Osteoblast (primary cell): ENCODE measurements around the gene MAML2. TPM values are rescaled to one million over a fixed set of nuclear protein-coding genes. Genes with fewer than 3 reads are reported as not detected.

ENCODE experiments used
- DNase-seq: peaks from one replicate; pipeline ENCODE4 v3.0.0; 2011; ENCODE audit warnings: low spot score, mixed read lengths; ENCODE audit not compliant: insufficient read length; ENCODE audit errors: missing footprints
- H2AFZ ChIP-seq: 2 replicates; pipeline ENCODE4 v1.6.0; 2011; ENCODE audit warnings: mild to moderate bottlenecking, low read length
- H3K27ac ChIP-seq: 2 replicates; pipeline ENCODE4 v1.5.1; 2011; ENCODE audit warnings: mild to moderate bottlenecking, low read depth, low read length, moderate library complexity
- H3K27me3 ChIP-seq: 2 replicates; pipeline ENCODE4 v1.6.0; 2012; ENCODE audit warnings: mild to moderate bottlenecking, control low read depth, inconsistent platforms, low read length, moderate library complexity; ENCODE audit not compliant: insufficient read depth
- H3K36me3 ChIP-seq: 2 replicates; pipeline ENCODE4 v1.5.1; 2011; ENCODE audit warnings: mild to moderate bottlenecking, low read length, control low read depth, moderate library complexity; ENCODE audit not compliant: insufficient read depth
- H3K4me1 ChIP-seq: 2 replicates; pipeline ENCODE4 v1.5.1; 2011; ENCODE audit warnings: mild to moderate bottlenecking, low read length, control low read depth, moderate library complexity; ENCODE audit not compliant: insufficient read depth
- H3K4me2 ChIP-seq: 2 replicates; pipeline ENCODE4 v1.6.0; 2011; ENCODE audit warnings: mild to moderate bottlenecking, low read length; ENCODE audit not compliant: insufficient read depth
- H3K4me3 ChIP-seq: fragments of 200-600 bp; sonication (generic); 3 replicates; pipeline ENCODE4 v1.5.1; 2012; ENCODE audit warnings: mild to moderate bottlenecking, low read length, inconsistent platforms; ENCODE audit not compliant: insufficient read depth
- H3K79me2 ChIP-seq: 2 replicates; pipeline ENCODE4 v1.6.0; 2012; ENCODE audit warnings: mild to moderate bottlenecking, low read length, control low read depth, inconsistent platforms; ENCODE audit not compliant: insufficient read depth
- H3K9me3 ChIP-seq: 2 replicates; pipeline ENCODE4 v1.5.1; 2011; ENCODE audit warnings: low read depth, low read length, control low read depth
- H4K20me1 ChIP-seq: 2 replicates; pipeline ENCODE4 v1.6.0; 2012; ENCODE audit warnings: mild to moderate bottlenecking, low read length, control low read depth; ENCODE audit not compliant: insufficient read depth
- total RNA-seq: library from RNA; depleted of rRNA; stranded (reverse); fragments of >200 nt; gene quantifications from 2 replicates; pipeline ENCODE4 v1.2.3, GENCODE V29; 2012
- TF ChIP-seq, protein P1 (sequence below): IDR thresholded peaks from 2 replicates; pipeline ENCODE4 v1.5.1; 2011; ENCODE audit warnings: mild to moderate bottlenecking, low read depth, low read length, moderate library complexity; ENCODE audit errors: extremely low read depth

Gene MAML2
- total RNA-seq, 1 donor, result 17.4 TPM

- Histone ChIP-seq H3K27ac (peak overlapping the region; percentile 73), H3K4me2 (no peak overlapping the region), H3K27me3 (no peaks in the 10 kb centered on the region), H3K36me3 (peaks cover 6% of the 10 kb centered on the region), H3K79me2 (peaks cover 93% of the 10 kb centered on the region), H2AFZ (no peak overlapping the region), H3K4me3 (no peak overlapping the region), H3K4me1 (peaks cover 52% of the 10 kb centered on the region), H3K9me3 (no peaks in the 10 kb centered on the region), H4K20me1 (no peaks in the 10 kb centered on the region)
- DNase-seq, result no peak
- TF ChIP-seq, protein P1, sequence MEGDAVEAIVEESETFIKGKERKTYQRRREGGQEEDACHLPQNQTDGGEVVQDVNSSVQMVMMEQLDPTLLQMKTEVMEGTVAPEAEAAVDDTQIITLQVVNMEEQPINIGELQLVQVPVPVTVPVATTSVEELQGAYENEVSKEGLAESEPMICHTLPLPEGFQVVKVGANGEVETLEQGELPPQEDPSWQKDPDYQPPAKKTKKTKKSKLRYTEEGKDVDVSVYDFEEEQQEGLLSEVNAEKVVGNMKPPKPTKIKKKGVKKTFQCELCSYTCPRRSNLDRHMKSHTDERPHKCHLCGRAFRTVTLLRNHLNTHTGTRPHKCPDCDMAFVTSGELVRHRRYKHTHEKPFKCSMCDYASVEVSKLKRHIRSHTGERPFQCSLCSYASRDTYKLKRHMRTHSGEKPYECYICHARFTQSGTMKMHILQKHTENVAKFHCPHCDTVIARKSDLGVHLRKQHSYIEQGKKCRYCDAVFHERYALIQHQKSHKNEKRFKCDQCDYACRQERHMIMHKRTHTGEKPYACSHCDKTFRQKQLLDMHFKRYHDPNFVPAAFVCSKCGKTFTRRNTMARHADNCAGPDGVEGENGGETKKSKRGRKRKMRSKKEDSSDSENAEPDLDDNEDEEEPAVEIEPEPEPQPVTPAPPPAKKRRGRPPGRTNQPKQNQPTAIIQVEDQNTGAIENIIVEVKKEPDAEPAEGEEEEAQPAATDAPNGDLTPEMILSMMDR, result no peak
Measured at GRCh38 chr11:96323642-96323985, 19.4 kb downstream of the MAML2 start.

DNA sequence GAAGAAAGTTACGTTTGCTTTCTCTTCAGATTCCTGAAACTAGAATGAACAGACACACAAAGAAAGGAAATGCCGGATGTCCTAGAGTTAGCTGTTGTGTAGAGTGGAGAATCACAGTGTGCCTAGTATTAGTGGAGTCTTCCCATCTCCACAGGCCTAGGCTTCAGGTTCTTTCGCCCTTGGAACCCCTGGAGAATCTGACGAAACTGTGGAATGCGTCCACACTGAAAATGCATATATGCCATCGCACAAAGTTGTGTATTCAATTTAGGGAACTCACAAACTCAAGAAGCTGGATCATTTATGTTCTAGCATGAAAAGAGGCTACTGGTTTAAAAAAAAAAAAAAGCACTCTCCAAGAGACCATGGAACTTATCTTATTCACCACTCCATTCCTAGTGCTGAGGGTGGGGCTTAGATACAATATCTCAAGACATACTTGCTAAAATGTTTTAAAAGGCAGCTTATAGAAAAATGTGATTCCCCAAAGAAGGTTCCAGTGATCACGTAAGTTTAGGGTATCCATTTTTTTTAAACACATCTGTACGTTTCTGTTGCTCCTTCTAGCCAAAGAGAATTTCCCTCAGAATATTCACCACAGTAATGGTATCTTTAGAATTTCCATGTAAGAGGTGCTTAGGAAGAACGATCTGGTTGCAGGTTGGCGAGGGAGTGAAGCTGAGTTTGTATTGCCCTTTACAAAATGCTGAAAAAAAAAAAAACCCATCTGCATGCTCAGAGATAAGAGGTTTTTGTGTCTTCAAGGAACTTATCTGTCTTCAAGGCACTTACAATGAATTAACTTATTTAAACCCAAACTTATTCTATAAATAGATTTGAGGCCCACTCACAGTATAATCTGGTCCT is 20.0 kb downstream of the MAML2 start:
- Histone ChIP-seq H3K27ac (peak overlapping the region; percentile 73), H3K4me2 (no peak overlapping the region), H3K4me3 (no peak overlapping the region), H3K79me2 (peaks cover 93% of the 10 kb centered on the region), H3K4me1 (peaks cover 46% of the 10 kb centered on the region), H3K36me3 (peaks cover 6% of the 10 kb centered on the region), H4K20me1 (no peaks in the 10 kb centered on the region), H3K9me3 (no peaks in the 10 kb centered on the region), H2AFZ (no peak overlapping the region), H3K27me3 (no peaks in the 10 kb centered on the region)
- no peak for DNase-seq
- TF ChIP-seq, protein P1, result no peak

DNA sequence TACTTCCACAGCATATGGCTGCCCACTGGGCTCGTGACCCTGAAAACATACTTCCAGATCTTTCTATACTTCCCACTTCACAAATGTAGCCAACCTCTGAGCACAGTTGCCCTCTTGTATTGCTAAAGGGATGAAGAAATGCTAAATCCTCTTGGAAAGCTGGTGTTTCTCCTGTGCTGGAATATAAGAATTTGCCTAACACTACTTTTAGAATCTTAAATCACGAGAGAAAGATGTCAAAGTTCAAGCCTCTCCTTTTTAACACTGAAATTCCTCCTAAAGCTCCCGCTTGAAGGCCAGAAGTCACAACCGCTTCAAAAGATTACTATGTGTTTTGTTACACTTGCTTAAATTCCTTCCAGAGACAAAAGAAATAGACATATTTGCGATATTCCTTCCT is 21.9 kb downstream of the MAML2 start:
- H2AFZ ChIP-seq, result no peak overlapping the region
- DNase-seq, result no peak
- H3K4me3 ChIP-seq, result no peak overlapping the region
- peaks cover 41% of the 10 kb centered on the region for H3K4me1 ChIP-seq
- H3K4me2 ChIP-seq, result no peak overlapping the region
- no peaks in the 10 kb centered on the region for H3K9me3 ChIP-seq
- no peak overlapping the region for H3K27ac ChIP-seq
- peaks cover 93% of the 10 kb centered on the region for H3K79me2 ChIP-seq
- H4K20me1 ChIP-seq, result no peaks in the 10 kb centered on the region
- no peaks in the 10 kb centered on the region for H3K27me3 ChIP-seq
- TF ChIP-seq, protein P1, result no peak
- peaks cover 6% of the 10 kb centered on the region for H3K36me3 ChIP-seq

DNA sequence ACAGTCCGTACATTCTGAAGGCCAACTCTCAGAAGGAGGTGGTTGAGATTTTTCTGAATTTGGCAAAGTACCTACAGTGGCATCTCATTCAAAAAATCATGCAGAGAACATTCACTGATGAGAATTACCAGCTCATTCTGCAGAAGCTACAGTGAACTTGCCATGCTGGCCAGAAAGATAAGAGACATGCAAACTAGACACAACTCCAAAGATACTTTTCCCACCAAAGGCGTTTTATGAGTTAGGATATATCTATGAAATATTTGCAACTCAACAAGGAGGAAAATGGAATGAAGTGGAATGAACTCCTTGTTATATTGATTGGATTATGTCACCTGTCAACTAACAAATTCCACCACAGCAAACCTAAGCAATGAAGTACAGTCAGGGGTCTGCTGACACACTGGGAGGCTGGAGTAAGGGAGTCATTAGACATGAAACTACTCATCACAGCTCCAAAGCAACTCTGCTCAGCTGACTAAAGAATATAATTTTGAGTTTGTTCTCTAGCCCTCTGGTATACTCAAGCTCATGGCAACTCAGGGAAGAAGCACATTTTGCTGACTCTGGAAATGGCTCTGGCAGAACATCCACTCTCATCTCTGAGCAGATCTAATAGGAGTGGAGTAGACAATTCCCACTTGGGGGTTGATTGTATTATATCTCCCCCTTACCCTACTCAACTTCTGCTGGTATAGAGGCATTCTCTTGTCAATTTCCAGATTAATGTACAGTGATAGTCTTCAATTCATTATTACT is 22.9 kb downstream of the MAML2 start:
- H2AFZ ChIP-seq, result no peak overlapping the region
- H3K4me3 ChIP-seq, result no peak overlapping the region
- H3K79me2 ChIP-seq, result peaks cover 94% of the 10 kb centered on the region
- H3K4me2 ChIP-seq, result no peak overlapping the region
- H3K27ac ChIP-seq, result no peak overlapping the region
- TF ChIP-seq, protein P1, result no peak
- no peak for DNase-seq
- no peaks in the 10 kb centered on the region for H4K20me1 ChIP-seq
- peaks cover 41% of the 10 kb centered on the region for H3K4me1 ChIP-seq
- no peaks in the 10 kb centered on the region for H3K27me3 ChIP-seq
- peaks cover 6% of the 10 kb centered on the region for H3K36me3 ChIP-seq
- no peaks in the 10 kb centered on the region for H3K9me3 ChIP-seq
